Keratinocyte (primary cell): ENCODE results near the gene DLG2. TPM values are rescaled to one million over a fixed set of nuclear protein-coding genes. Genes with fewer than 3 reads are reported as not detected.

ENCODE experiments used
- DNase-seq: peaks from one replicate; pipeline ENCODE4 v3.0.0-alpha.2; 2011; ENCODE audit warnings: low read depth, missing footprints, low spot score
- FAIRE-seq: peaks from 2 replicates; lab custom pipeline; 2011; peaks lifted over from hg19 to GRCh38; lab: Jason Lieb, UNC
- H2AFZ ChIP-seq: 2 replicates; pipeline ENCODE4 v1.6.0; 2012; ENCODE audit warnings: low read length, control low read depth, inconsistent platforms; ENCODE audit not compliant: control insufficient read depth
- H3K27ac ChIP-seq: 2 replicates; pipeline ENCODE4 v1.5.1; 2011; ENCODE audit warnings: low read length; ENCODE audit not compliant: control insufficient read depth, insufficient read depth
- H3K27me3 ChIP-seq: 3 replicates; pipeline ENCODE4 v1.6.0; 2011; ENCODE audit warnings: low read length; ENCODE audit not compliant: control insufficient read depth, insufficient read depth; ENCODE audit errors: extremely low read depth
- H3K36me3 ChIP-seq, 2 experiments: 2 replicates in 1 of 2; 3 replicates in 1 of 2; pipeline ENCODE4 v1.5.1; 2011; ENCODE audit warnings: low read length in 2 of 2, mild to moderate bottlenecking in 1 of 2; ENCODE audit not compliant: control insufficient read depth in 2 of 2, insufficient read depth in 2 of 2; ENCODE audit errors: extremely low read depth in 1 of 2
- H3K4me1 ChIP-seq: 3 replicates; pipeline ENCODE4 v1.5.1; 2011; ENCODE audit warnings: low read length; ENCODE audit not compliant: control insufficient read depth, insufficient read depth; ENCODE audit errors: extremely low read depth
- H3K4me2 ChIP-seq: 3 replicates; pipeline ENCODE4 v1.6.0; 2011; ENCODE audit warnings: low read depth, low read length; ENCODE audit not compliant: control insufficient read depth, insufficient read depth; ENCODE audit errors: extremely low read depth
- H3K4me3 ChIP-seq, 3 experiments: fragments of 200-600 bp in 1 of 3; sonication (generic) in 1 of 3; 2 replicates in 2 of 3; 3 replicates in 1 of 3; pipeline ENCODE4 v1.5.1; 2011 to 2016; ENCODE audit warnings: low read length in 3 of 3, mild to moderate bottlenecking in 3 of 3, control low read depth in 2 of 3, inconsistent platforms in 1 of 3, low read depth in 1 of 3, mixed read lengths in 1 of 3, mixed run types in 1 of 3, moderate library complexity in 1 of 3; ENCODE audit not compliant: control insufficient read depth in 2 of 3, insufficient read depth in 2 of 3; ENCODE audit errors: extremely low read depth in 1 of 3
- H3K79me2 ChIP-seq: 2 replicates; pipeline ENCODE4 v1.6.0; 2012; ENCODE audit warnings: low read length; ENCODE audit not compliant: control insufficient read depth, insufficient read depth
- H3K9ac ChIP-seq: 3 replicates; pipeline ENCODE4 v1.6.0; 2011; ENCODE audit warnings: low read length; ENCODE audit not compliant: control insufficient read depth, insufficient read depth; ENCODE audit errors: extremely low read depth
- H3K9me1 ChIP-seq: 3 replicates; pipeline ENCODE4 v1.6.0; 2011; ENCODE audit warnings: low read length; ENCODE audit not compliant: control insufficient read depth, insufficient read depth; ENCODE audit errors: extremely low read depth
- H3K9me3 ChIP-seq: 2 replicates; pipeline ENCODE4 v1.5.1; 2012; ENCODE audit warnings: low read depth, low read length; ENCODE audit not compliant: control insufficient read depth
- H4K20me1 ChIP-seq: 3 replicates; pipeline ENCODE4 v1.6.0; 2011; ENCODE audit warnings: low read length; ENCODE audit not compliant: control insufficient read depth, insufficient read depth; ENCODE audit errors: extremely low read depth
- EZH2 ChIP-seq: IDR thresholded peaks from one replicate; pipeline ENCODE4 v1.6.1; 2012; ENCODE audit warnings: inconsistent platforms, mild to moderate bottlenecking, low read length, moderate library complexity
- dilution Hi-C: fragments of 300-500 bp; cut with MboI; formaldehyde crosslinking; loops from one replicate; pipeline ENCODE4 v1.7.0; 2020; ENCODE audit warnings: low sequenced_read_pairs; ENCODE audit not compliant: extremely low pct_ligation_motif_present
- polyA plus RNA-seq, 5 experiments: library from polyadenylated mRNA; depleted of rRNA in 3 of 5; stranded (reverse) in 3 of 5; stranded (forward) in 1 of 5; unstranded in 1 of 5; fragments of >200 nt; gene quantifications; 1 replicate in 1 of 5; 2 replicates in 3 of 5; 3 replicates in 1 of 5; pipeline versions ENCODE4 v1.2.1 to v1.2.3, GENCODE V29; 2011 to 2012; ENCODE audit warnings: missing spikeins in 2 of 5, low read depth in 1 of 5, low replicate concordance in 1 of 5
- TF ChIP-seq, protein P1 (sequence below), 3 experiments: IDR thresholded peaks in 1 of 3; conservative IDR thresholded peaks in 1 of 3; optimal IDR thresholded peaks in 1 of 3; 2 replicates in 2 of 3; 3 replicates in 1 of 3; pipeline versions ENCODE3 to v1.5.1; 2011; ENCODE audit warnings: low read length in 3 of 3, mild to moderate bottlenecking in 3 of 3, moderate library complexity in 2 of 3, control low read depth in 1 of 3, inconsistent platforms in 1 of 3; ENCODE audit not compliant: insufficient read depth in 2 of 3; ENCODE audit errors: extremely low read depth in 1 of 3

Gene DLG2
- polyA plus RNA-seq, 1 donor (not counting 4 experiments of a cell fraction or from before 2014, with no cell fraction given) = 0.55 TPM

GRCh38 chr11:84140386-84141169 lies 1486.6 kb downstream of the DLG2 start:
- no peak overlapping the region for H3K4me3 ChIP-seq
- H3K9ac ChIP-seq = no peak overlapping the region
- no peak overlapping the region for H3K27ac ChIP-seq
- H3K9me3 ChIP-seq = no peaks in the 10 kb centered on the region
- dilution Hi-C loops = no loop called here
- no peaks in the 10 kb centered on the region for H3K27me3 ChIP-seq
- H3K79me2 ChIP-seq = no peaks in the 10 kb centered on the region
- H3K4me1 ChIP-seq = no peaks in the 10 kb centered on the region
- H3K36me3 ChIP-seq = no peaks in the 10 kb centered on the region
- no peak overlapping the region for H2AFZ ChIP-seq
- H3K4me2 ChIP-seq = no peak overlapping the region
- FAIRE-seq (no peak), DNase-seq (no peak)
- TF ChIP-seq, protein P1, sequence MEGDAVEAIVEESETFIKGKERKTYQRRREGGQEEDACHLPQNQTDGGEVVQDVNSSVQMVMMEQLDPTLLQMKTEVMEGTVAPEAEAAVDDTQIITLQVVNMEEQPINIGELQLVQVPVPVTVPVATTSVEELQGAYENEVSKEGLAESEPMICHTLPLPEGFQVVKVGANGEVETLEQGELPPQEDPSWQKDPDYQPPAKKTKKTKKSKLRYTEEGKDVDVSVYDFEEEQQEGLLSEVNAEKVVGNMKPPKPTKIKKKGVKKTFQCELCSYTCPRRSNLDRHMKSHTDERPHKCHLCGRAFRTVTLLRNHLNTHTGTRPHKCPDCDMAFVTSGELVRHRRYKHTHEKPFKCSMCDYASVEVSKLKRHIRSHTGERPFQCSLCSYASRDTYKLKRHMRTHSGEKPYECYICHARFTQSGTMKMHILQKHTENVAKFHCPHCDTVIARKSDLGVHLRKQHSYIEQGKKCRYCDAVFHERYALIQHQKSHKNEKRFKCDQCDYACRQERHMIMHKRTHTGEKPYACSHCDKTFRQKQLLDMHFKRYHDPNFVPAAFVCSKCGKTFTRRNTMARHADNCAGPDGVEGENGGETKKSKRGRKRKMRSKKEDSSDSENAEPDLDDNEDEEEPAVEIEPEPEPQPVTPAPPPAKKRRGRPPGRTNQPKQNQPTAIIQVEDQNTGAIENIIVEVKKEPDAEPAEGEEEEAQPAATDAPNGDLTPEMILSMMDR (optimal IDR thresholded peaks at IDR 0.05 in 1 of 3, IDR thresholded peaks at IDR 0.05 in 1 of 3, conservative IDR thresholded peaks at IDR 0.05 in 1 of 3; ENCODE audit: extremely low read depth in 1 of 3, insufficient read depth in 2 of 3, low read length in 3 of 3) = no peak
- TF ChIP-seq EZH2 = no peak
- H3K9me1 ChIP-seq = no peaks in the 10 kb centered on the region
- no peaks in the 10 kb centered on the region for H4K20me1 ChIP-seq

DNA sequence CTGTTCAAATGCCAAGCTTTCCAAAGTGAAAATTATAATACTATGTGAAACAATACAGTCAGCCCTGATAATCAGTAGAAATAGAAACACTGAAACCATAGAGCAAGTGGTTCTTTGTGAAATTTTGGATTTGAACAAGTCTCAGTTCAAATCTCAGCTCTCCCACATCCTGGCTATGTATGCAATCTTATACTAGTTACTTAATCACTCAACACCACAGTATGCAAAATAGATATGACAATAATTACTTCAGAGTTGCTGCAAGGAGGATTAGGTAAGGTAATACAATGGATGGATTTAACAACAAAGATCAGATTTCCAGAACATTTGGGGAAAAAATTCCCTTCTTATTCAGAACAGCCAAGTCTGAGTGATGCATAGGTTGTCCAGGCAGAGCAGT lies 1489.2 kb downstream of the DLG2 start:
- Histone ChIP-seq H3K4me3 (no peak overlapping the region), H2AFZ (no peak overlapping the region), H3K4me2 (no peak overlapping the region), H3K4me1 (no peaks in the 10 kb centered on the region), H3K27ac (no peak overlapping the region), H3K9ac (no peak overlapping the region), H4K20me1 (no peaks in the 10 kb centered on the region), H3K27me3 (no peaks in the 10 kb centered on the region), H3K9me1 (no peaks in the 10 kb centered on the region), H3K36me3 (no peaks in the 10 kb centered on the region), H3K79me2 (no peaks in the 10 kb centered on the region), H3K9me3 (no peaks in the 10 kb centered on the region)
- FAIRE-seq = no peak
- TF ChIP-seq, protein P1 (optimal IDR thresholded peaks at IDR 0.05 in 1 of 3, IDR thresholded peaks at IDR 0.05 in 1 of 3, conservative IDR thresholded peaks at IDR 0.05 in 1 of 3; ENCODE audit: extremely low read depth in 1 of 3, insufficient read depth in 2 of 3, low read length in 3 of 3) = no peak
- no peak for TF ChIP-seq EZH2
- dilution Hi-C loops = no loop called here
- DNase-seq = no peak
